RWPE2 (cell line): Measurements from ENCODE around the gene OXT.

Experiments used
- ATAC-seq: fragments of 200-7000 bp; cut with Tn5 transposase; 3 replicates; pipeline ENCODE4 v1.9.1; 2021; ENCODE audit warnings: low read depth
- DNase-seq: peaks from one replicate; pipeline ENCODE4 v3.0.0-alpha.2; 2020; ENCODE audit warnings: low spot score
- H3K27ac ChIP-seq: fragments of 450-650 bp; 2 replicates; pipeline ENCODE4 v1.5.1; 2017; ENCODE audit warnings: mild to moderate bottlenecking; ENCODE audit not compliant: poor library complexity, severe bottlenecking
- H3K27me3 ChIP-seq: fragments of 250-450 bp; sonication (Bioruptor Pico); 2 replicates; pipeline ENCODE4 v1.5.1; 2021; ENCODE audit warnings: mild to moderate bottlenecking, moderate library complexity; ENCODE audit not compliant: insufficient read depth, poor library complexity, severe bottlenecking
- H3K36me3 ChIP-seq: fragments of 250-450 bp; sonication (Bioruptor Pico); 2 replicates; pipeline ENCODE4 v1.5.1; 2020; ENCODE audit warnings: low read depth, mild to moderate bottlenecking, moderate library complexity
- H3K4me1 ChIP-seq: fragments of 250-450 bp; sonication (Bioruptor Pico); 2 replicates; pipeline ENCODE4 v1.5.1; 2021; ENCODE audit warnings: mild to moderate bottlenecking, moderate library complexity; ENCODE audit not compliant: insufficient read depth, poor library complexity, severe bottlenecking
- H3K4me3 ChIP-seq: fragments of 250-450 bp; sonication (Bioruptor Pico); 2 replicates; pipeline ENCODE4 v1.5.1; 2021; ENCODE audit warnings: mild to moderate bottlenecking, moderate library complexity; ENCODE audit not compliant: severe bottlenecking
- H3K9me3 ChIP-seq: fragments of 250-450 bp; sonication (Bioruptor Pico); 2 replicates; pipeline ENCODE4 v1.5.1; 2021; ENCODE audit warnings: mild to moderate bottlenecking, moderate library complexity; ENCODE audit not compliant: severe bottlenecking
- TF ChIP-seq, protein P1 (sequence below): fragments of 450-650 bp; IDR thresholded peaks from one replicate; pipeline ENCODE4 v1.5.1; 2017; ENCODE audit warnings: mild to moderate bottlenecking, moderate library complexity; ENCODE audit not compliant: poor library complexity, severe bottlenecking

OXT gene

GRCh38 chr20:3102575-3103368 lies 31.4 kb downstream of the OXT start:
- Histone ChIP-seq H3K36me3 (no peaks in the 10 kb centered on the region), H3K4me3 (no peak overlapping the region), H3K9me3 (no peaks in the 10 kb centered on the region), H3K27ac (no peak overlapping the region), H3K27me3 (no peaks in the 10 kb centered on the region), H3K4me1 (peaks cover 4% of the 10 kb centered on the region)
- DNase-seq (no peak), ATAC-seq (no peak)
- TF ChIP-seq, protein P1, sequence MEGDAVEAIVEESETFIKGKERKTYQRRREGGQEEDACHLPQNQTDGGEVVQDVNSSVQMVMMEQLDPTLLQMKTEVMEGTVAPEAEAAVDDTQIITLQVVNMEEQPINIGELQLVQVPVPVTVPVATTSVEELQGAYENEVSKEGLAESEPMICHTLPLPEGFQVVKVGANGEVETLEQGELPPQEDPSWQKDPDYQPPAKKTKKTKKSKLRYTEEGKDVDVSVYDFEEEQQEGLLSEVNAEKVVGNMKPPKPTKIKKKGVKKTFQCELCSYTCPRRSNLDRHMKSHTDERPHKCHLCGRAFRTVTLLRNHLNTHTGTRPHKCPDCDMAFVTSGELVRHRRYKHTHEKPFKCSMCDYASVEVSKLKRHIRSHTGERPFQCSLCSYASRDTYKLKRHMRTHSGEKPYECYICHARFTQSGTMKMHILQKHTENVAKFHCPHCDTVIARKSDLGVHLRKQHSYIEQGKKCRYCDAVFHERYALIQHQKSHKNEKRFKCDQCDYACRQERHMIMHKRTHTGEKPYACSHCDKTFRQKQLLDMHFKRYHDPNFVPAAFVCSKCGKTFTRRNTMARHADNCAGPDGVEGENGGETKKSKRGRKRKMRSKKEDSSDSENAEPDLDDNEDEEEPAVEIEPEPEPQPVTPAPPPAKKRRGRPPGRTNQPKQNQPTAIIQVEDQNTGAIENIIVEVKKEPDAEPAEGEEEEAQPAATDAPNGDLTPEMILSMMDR = no peak

DNA sequence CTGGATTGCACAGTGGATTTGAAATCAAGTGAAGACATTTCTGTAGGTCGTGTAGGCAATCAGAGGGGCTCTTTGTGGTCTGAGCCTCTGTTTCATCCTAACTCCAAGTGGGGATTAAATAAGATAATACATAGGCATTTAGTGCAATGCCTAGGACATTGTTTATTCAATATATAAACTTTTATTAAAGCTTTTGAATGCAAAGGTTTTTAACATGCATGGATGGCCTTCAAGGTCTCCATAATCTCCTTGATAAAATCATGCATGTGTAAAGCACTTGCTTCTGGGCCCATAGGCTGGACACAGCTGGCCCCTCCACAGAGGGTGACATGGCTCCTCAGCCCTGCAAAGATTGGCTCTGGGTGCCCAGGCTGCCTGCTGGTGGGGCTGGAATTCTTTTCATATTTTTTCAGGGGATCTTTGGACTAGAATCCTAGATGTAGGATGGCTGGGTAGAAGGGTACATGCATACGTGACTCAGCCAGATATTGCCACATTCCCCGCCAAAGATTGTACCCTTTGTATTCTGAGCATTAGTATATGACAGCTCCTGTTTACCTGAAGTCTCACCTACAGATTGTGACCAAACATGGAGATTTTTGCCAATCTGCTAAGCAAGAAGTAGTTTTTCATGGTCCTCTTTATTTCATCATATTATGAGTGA lies 32.1 kb downstream of the OXT start:
- TF ChIP-seq, protein P1 = no peak
- DNase-seq = no peak
- peak; percentile 83 for ATAC-seq
- peaks cover 4% of the 10 kb centered on the region for H3K4me1 ChIP-seq
- no peak overlapping the region for H3K4me3 ChIP-seq
- H3K36me3 ChIP-seq = no peaks in the 10 kb centered on the region
- H3K9me3 ChIP-seq = no peaks in the 10 kb centered on the region
- no peaks in the 10 kb centered on the region for H3K27me3 ChIP-seq
- no peak overlapping the region for H3K27ac ChIP-seq

DNA sequence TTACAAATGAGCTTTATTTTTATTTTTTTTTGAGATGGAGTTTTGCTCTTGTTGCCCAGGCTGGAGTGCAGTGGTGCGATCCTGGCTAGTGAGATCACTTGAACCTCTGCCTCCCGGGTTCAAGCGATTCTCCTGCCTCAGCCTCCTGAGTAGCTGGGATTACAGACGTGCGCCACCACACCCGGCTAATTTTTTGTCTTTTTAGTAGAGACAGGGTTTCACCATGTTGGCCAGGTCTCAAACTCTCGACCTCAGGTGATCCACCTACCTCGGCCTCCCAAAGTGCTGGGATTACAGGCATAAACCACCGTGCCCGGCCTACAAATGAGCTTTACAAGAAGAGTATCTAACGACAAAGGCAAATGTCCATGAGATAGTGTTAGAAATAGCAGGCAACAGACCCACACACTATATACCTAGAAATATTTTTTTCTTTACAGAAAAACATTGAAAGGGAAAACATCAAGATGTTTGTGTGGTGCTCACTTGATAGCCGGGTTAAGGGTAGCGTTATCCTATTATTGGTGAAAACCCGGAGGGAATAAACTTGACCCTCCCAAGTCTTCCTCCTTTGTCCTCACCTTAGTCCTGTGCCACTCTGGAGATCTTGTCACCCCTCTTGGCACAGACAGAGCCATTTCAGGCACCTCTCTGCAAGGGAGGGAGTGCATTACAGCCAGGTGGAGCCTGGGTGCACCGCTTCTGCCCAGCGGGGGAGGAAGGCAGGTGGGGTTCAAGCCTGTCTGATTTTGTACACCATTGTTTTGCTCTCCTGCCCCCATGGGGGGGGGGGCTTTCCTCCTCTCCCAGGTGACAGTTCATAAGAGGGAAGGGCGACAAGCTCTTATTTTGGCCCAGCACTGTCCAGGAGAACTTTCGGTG lies 34.1 kb downstream of the OXT start:
- Histone ChIP-seq H3K36me3 (no peaks in the 10 kb centered on the region), H3K4me3 (no peak overlapping the region), H3K9me3 (no peaks in the 10 kb centered on the region), H3K27me3 (no peaks in the 10 kb centered on the region), H3K27ac (no peak overlapping the region), H3K4me1 (peaks cover 4% of the 10 kb centered on the region)
- TF ChIP-seq, protein P1 = peak; percentile 8
- DNase-seq = no peak
- ATAC-seq = no peak

DNA sequence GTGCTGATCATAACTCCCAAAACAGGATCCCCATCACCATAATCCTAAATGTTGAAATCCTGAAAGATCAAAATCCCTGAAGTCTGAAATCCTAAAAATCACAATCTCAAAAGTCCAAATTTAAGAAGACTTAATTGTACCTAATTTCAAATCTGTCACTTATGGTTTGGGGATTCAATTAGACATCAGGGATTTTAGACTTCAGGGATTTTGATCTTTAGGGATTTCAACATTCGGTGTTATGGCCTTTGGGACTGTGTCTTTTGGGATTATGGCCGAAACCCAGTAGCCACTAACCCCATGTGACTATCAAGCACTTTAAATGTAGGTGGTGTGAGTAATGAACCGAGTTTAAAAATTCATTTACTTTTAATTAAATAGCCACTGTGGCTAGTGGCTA lies 34.8 kb downstream of the OXT start:
- Histone ChIP-seq H3K9me3 (no peaks in the 10 kb centered on the region), H3K4me1 (peaks cover 4% of the 10 kb centered on the region), H3K36me3 (no peaks in the 10 kb centered on the region), H3K4me3 (no peak overlapping the region), H3K27ac (no peak overlapping the region), H3K27me3 (no peaks in the 10 kb centered on the region)
- TF ChIP-seq, protein P1 = no peak
- DNase-seq (no peak), ATAC-seq (no peak)
